OCI-LY7 (cell line): ENCODE data around the gene ZNF146. TPM values are rescaled to one million over a fixed set of nuclear protein-coding genes. Genes with fewer than 3 reads are reported as not detected.

Experiments
- BruUV-seq: library from RNA; stranded (reverse); fragments of 400-500 nt; replicated peaks from 2 replicates; lab custom pipeline; 2021; lab: Mats Ljungman, UMichigan
- CTCF ChIA-PET: fragments of 300-600 bp; sonication (Branson Sonifier 250); formaldehyde crosslinking; loops from one replicate; lab custom pipeline; 2022; ENCODE audit warnings: antibody characterized with exemption; ENCODE audit not compliant: unreplicated experiment; lab: Charles Lee
- POLR2A ChIA-PET: fragments of 300-600 bp; sonication (Branson Sonifier 250); formaldehyde crosslinking; loops from one replicate; lab custom pipeline; 2022; ENCODE audit warnings: antibody characterized with exemption; lab: Charles Lee
- DNase-seq: peaks from one replicate; pipeline ENCODE4 v3.0.0-alpha.2; 2015; ENCODE audit warnings: low spot score
- H2AFZ ChIP-seq: fragments of 200-600 bp; sonication (generic), shearing (Covaris generic); 2 replicates; pipeline ENCODE4 v1.6.1; 2014; ENCODE audit warnings: mild to moderate bottlenecking, antibody characterized with exemption, low read length, moderate library complexity
- H3K27ac ChIP-seq: fragments of 200-600 bp; sonication (generic); 2 replicates; pipeline ENCODE4 v1.5.1; 2014; ENCODE audit warnings: mixed run types, low read depth, mild to moderate bottlenecking, moderate library complexity, low read length, inconsistent platforms; ENCODE audit not compliant: poor library complexity, severe bottlenecking
- H3K36me3 ChIP-seq: fragments of 200-600 bp; sonication (generic); 2 replicates; pipeline ENCODE4 v1.6.1; 2014; ENCODE audit warnings: mild to moderate bottlenecking, antibody characterized with exemption, low read length, moderate library complexity, mixed read lengths; ENCODE audit not compliant: insufficient read depth
- H3K4me1 ChIP-seq: fragments of 200-600 bp; sonication (generic); 2 replicates; pipeline ENCODE4 v1.5.1; 2014; ENCODE audit warnings: mild to moderate bottlenecking, low read length; ENCODE audit not compliant: insufficient read depth, poor library complexity, severe bottlenecking
- H3K4me2 ChIP-seq: fragments of 200-600 bp; sonication (generic); 2 replicates; pipeline ENCODE4 v1.6.1; 2014; ENCODE audit warnings: mild to moderate bottlenecking, low read length
- H3K4me3 ChIP-seq: fragments of 200-600 bp; sonication (generic); 2 replicates; pipeline ENCODE4 v1.5.1; 2014; ENCODE audit warnings: mild to moderate bottlenecking, low read depth, low read length; ENCODE audit not compliant: poor library complexity, severe bottlenecking
- H3K79me2 ChIP-seq: fragments of 200-600 bp; sonication (generic); 2 replicates; pipeline ENCODE4 v1.6.1; 2016; ENCODE audit warnings: low read depth, mild to moderate bottlenecking, low read length, moderate library complexity, mixed read lengths; ENCODE audit not compliant: insufficient read depth
- H3K9me2 ChIP-seq: fragments of 200-600 bp; sonication (generic); 2 replicates; pipeline ENCODE4 v1.6.1; 2016; ENCODE audit warnings: mild to moderate bottlenecking, low read length, mixed read lengths; ENCODE audit not compliant: insufficient read depth
- H3K9me3 ChIP-seq: fragments of 200-600 bp; sonication (generic); 2 replicates; pipeline ENCODE4 v1.6.1; 2014; ENCODE audit warnings: mild to moderate bottlenecking, mixed run types, low read length, mixed read lengths
- H4K20me1 ChIP-seq: fragments of 200-600 bp; sonication (generic); 2 replicates; pipeline ENCODE4 v1.6.1; 2014; ENCODE audit warnings: mild to moderate bottlenecking, antibody characterized with exemption, low read length, moderate library complexity, mixed read lengths; ENCODE audit not compliant: insufficient read depth
- EZH2phosphoT487 ChIP-seq: fragments of 200-600 bp; sonication (generic); IDR thresholded peaks from 2 replicates; pipeline ENCODE4 v1.6.1; 2018; ENCODE audit warnings: low read depth, borderline replicate concordance, mild to moderate bottlenecking, mixed run types, antibody characterized with exemption, low read length, moderate library complexity, mixed read lengths
- intact Hi-C: fragments of 100-400 bp; cut with micrococcal nuclease; formaldehyde crosslinking; loops from one replicate; pipeline ENCODE4 v1.10.0; 2022; ENCODE audit not compliant: unreplicated experiment
- total RNA-seq, 2 experiments: library from RNA; depleted of rRNA in 1 of 2; stranded (reverse); fragments of >200 nt in 1 of 2; shearing (Covaris generic) in 1 of 2; gene quantifications; 2 replicates each; pipeline ENCODE4 v1.2.3, GENCODE V29; 2014 to 2022
- TF ChIP-seq, protein P1 (sequence below): fragments of 200-600 bp; sonication (generic); conservative IDR thresholded peaks from 2 replicates; pipeline ENCODE4 v1.5.1; 2014; ENCODE audit warnings: mild to moderate bottlenecking, antibody characterized with exemption, low read length, moderate library complexity, mixed read lengths

Gene ZNF146
- total RNA-seq, 2 experiments from 2014 or later: 67.4 to 86.3 TPM

DNA sequence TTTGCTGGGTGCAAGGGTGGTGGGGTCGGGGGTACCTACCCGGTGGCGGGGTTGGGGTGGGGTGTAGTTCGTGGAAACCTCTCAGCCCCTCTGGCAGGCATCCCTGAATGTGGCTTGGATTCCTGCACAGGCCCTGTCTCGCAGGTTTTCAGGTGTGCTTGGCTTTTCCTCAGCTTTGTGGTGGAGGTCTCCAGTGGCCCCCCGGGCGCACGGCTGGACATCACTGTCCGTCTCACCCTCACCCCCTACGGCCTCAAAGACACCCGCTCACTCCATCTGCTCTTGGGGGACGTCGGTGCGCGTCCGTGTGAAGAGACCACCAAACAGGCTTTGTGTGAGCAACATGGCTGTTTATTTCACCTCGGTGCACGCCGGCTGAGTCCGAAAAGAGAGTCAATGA is 44.3 kb downstream of the ZNF146 start:
- Histone ChIP-seq H3K9me2 (no peaks in the 10 kb centered on the region), H2AFZ (no peak overlapping the region), H3K79me2 (no peaks in the 10 kb centered on the region), H4K20me1 (no peaks in the 10 kb centered on the region), H3K36me3 (no peaks in the 10 kb centered on the region), H3K4me1 (no peaks in the 10 kb centered on the region), H3K27ac (no peak overlapping the region), H3K4me3 (no peak overlapping the region), H3K4me2 (no peak overlapping the region), H3K9me3 (no peaks in the 10 kb centered on the region)
- intact Hi-C loops: no loop called here
- no TSS peak for BruUV-seq
- TF ChIP-seq EZH2phosphoT487: no peak
- TF ChIP-seq, protein P1, sequence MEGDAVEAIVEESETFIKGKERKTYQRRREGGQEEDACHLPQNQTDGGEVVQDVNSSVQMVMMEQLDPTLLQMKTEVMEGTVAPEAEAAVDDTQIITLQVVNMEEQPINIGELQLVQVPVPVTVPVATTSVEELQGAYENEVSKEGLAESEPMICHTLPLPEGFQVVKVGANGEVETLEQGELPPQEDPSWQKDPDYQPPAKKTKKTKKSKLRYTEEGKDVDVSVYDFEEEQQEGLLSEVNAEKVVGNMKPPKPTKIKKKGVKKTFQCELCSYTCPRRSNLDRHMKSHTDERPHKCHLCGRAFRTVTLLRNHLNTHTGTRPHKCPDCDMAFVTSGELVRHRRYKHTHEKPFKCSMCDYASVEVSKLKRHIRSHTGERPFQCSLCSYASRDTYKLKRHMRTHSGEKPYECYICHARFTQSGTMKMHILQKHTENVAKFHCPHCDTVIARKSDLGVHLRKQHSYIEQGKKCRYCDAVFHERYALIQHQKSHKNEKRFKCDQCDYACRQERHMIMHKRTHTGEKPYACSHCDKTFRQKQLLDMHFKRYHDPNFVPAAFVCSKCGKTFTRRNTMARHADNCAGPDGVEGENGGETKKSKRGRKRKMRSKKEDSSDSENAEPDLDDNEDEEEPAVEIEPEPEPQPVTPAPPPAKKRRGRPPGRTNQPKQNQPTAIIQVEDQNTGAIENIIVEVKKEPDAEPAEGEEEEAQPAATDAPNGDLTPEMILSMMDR: no peak
- CTCF ChIA-PET: no interaction called here
- POLR2A ChIA-PET: no interaction called here
- no peak for DNase-seq

DNA sequence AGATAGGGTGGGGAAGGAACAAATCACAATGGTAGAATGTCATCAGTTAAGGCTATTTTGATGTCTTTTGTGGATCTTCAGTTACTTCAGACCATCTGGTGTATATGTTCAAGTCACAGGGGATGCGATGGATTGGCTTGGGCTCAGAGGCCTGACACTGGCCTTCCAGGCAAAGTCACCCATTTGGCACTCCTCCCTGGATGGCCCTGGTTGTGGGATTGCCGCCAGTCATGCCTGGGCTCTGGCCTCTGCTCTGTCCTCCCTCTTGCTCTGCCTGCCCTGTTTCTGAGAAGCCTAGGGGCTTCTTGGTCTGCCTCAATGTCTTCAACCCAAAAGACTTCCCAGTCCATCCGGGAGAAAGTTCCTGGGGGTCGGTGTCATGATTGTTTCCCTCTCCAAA is 50.2 kb downstream of the ZNF146 start:
- Histone ChIP-seq H3K79me2 (no peaks in the 10 kb centered on the region), H3K9me3 (no peaks in the 10 kb centered on the region), H3K4me3 (no peak overlapping the region), H2AFZ (no peak overlapping the region), H3K9me2 (no peaks in the 10 kb centered on the region), H3K4me1 (no peaks in the 10 kb centered on the region), H4K20me1 (no peaks in the 10 kb centered on the region), H3K36me3 (no peaks in the 10 kb centered on the region), H3K4me2 (no peak overlapping the region), H3K27ac (no peak overlapping the region)
- ChIA-PET CTCF (no interaction called here), POLR2A (no interaction called here)
- DNase-seq: no peak
- no peak for TF ChIP-seq EZH2phosphoT487
- TF ChIP-seq, protein P1: no peak
- BruUV-seq: no TSS peak
- intact Hi-C loops: no loop called here

DNA sequence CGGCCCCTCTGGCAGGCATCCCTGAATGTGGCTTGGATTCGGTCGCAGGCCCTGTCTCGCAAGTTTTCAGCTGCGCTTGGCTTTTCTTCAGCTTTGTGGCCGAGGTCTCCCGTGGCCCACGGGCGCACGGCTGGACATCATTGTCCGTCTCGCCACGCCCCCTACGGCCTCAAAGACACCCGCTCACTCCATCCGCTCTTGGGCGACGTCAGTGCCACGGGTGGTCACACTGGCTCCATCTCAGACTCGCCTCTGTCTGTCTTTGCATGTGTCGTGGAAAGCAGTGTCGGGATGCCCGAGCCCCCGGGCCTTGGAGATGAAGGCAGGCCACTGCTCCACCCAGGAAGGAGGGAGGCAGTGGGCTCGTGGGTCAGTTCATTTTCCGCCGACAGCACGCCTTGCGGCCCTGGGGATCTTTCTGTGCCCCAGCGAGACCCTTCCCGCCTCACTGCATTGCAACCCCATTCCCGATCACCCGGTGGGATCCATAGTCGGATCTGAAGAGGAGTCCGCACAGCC is 51.0 kb downstream of the ZNF146 start:
- H3K9me3 ChIP-seq: no peaks in the 10 kb centered on the region
- no peaks in the 10 kb centered on the region for H3K4me1 ChIP-seq
- H3K27ac ChIP-seq: no peak overlapping the region
- no peak overlapping the region for H2AFZ ChIP-seq
- H3K4me2 ChIP-seq: no peak overlapping the region
- no TSS peak for BruUV-seq
- no peaks in the 10 kb centered on the region for H3K9me2 ChIP-seq
- H3K4me3 ChIP-seq: no peak overlapping the region
- H4K20me1 ChIP-seq: no peaks in the 10 kb centered on the region
- H3K79me2 ChIP-seq: no peaks in the 10 kb centered on the region
- TF ChIP-seq, protein P1: no peak
- no peak for TF ChIP-seq EZH2phosphoT487
- H3K36me3 ChIP-seq: no peaks in the 10 kb centered on the region
- intact Hi-C loops: no loop called here
- no peak for DNase-seq
- CTCF ChIA-PET: no interaction called here
- POLR2A ChIA-PET: no interaction called here
